ENCODE results near the gene SOX11. TPM values are rescaled to one million over a fixed set of nuclear protein-coding genes. Genes with fewer than 3 reads are reported as not detected.

SOX11 gene
- total RNA-seq, 1 experiment from 2014 or later, result 20.9 TPM

GRCh38 chr2:5683471-5683870 is 8.7 kb upstream of the SOX11 start:
- no peak overlapping the region for H3K4me3 ChIP-seq (ENCODE audit: insufficient read depth, low read depth, low read length)
- H3K27me3 ChIP-seq (ENCODE audit: control insufficient read depth, insufficient read depth, low read length), result no peaks in the 10 kb centered on the region
- no peak for DNase-seq
- H3K36me3 ChIP-seq (replicated peaks; ENCODE audit: control insufficient read depth, insufficient read depth, low read length), result no peaks in the 10 kb centered on the region

- Histone ChIP-seq H3K4me3 (ENCODE audit: insufficient read depth, low read depth, low read length) (no peak overlapping the region), H3K36me3 (replicated peaks; ENCODE audit: control insufficient read depth, insufficient read depth, low read length) (no peaks in the 10 kb centered on the region), H3K27me3 (ENCODE audit: control insufficient read depth, insufficient read depth, low read length) (no peaks in the 10 kb centered on the region; the same call in 1 of the 2 replicates)
- DNase-seq, result no peak
These were observed 7.0 kb upstream of the SOX11 start for GRCh38 chr2:5685225-5685624.

GRCh38 chr2:5686068-5686467 is 6.1 kb upstream of the SOX11 start:
- no peak for DNase-seq
- H3K27me3 ChIP-seq (ENCODE audit: control insufficient read depth, insufficient read depth, low read length), result no peaks in the 10 kb centered on the region; the same call in 1 of the 2 replicates
- no peak overlapping the region for H3K4me3 ChIP-seq (ENCODE audit: insufficient read depth, low read depth, low read length)
- no peaks in the 10 kb centered on the region for H3K36me3 ChIP-seq (replicated peaks; ENCODE audit: control insufficient read depth, insufficient read depth, low read length)

GRCh38 chr2:5686536-5686935 is 5.6 kb upstream of the SOX11 start:
- no peak overlapping the region for H3K4me3 ChIP-seq (ENCODE audit: insufficient read depth, low read depth, low read length)
- DNase-seq, result no peak
- no peaks in the 10 kb centered on the region; the same call in 1 of the 2 replicates for H3K27me3 ChIP-seq (ENCODE audit: control insufficient read depth, insufficient read depth, low read length)
- H3K36me3 ChIP-seq (replicated peaks; ENCODE audit: control insufficient read depth, insufficient read depth, low read length), result no peaks in the 10 kb centered on the region

GRCh38 chr2:5689750-5690149 is 2.4 kb upstream of the SOX11 start:
- peaks cover 13% of the 10 kb centered on the region; the same call in 1 of the 2 replicates for H3K27me3 ChIP-seq (ENCODE audit: control insufficient read depth, insufficient read depth, low read length)
- H3K36me3 ChIP-seq (replicated peaks; ENCODE audit: control insufficient read depth, insufficient read depth, low read length), result no peaks in the 10 kb centered on the region
- no peak for DNase-seq
- H3K4me3 ChIP-seq (ENCODE audit: insufficient read depth, low read depth, low read length), result no peak overlapping the region; the same call in 1 of the 2 replicates

GRCh38 chr2:5690286-5690685 is 1.9 kb upstream of the SOX11 start:
- H3K4me3 ChIP-seq (ENCODE audit: insufficient read depth, low read depth, low read length), result peak overlapping the region; percentile 71
- no peaks in the 10 kb centered on the region for H3K36me3 ChIP-seq (replicated peaks; ENCODE audit: control insufficient read depth, insufficient read depth, low read length)
- H3K27me3 ChIP-seq (ENCODE audit: control insufficient read depth, insufficient read depth, low read length), result peaks cover 13% of the 10 kb centered on the region; the same call in 1 of the 2 replicates
- no peak for DNase-seq

GRCh38 chr2:5690718-5691220 is 1.4 kb upstream of the SOX11 start:
- no peak for DNase-seq
- H3K4me3 ChIP-seq (ENCODE audit: insufficient read depth, low read depth, low read length), result peak overlapping the region; percentile 71
- no peaks in the 10 kb centered on the region for H3K36me3 ChIP-seq (replicated peaks; ENCODE audit: control insufficient read depth, insufficient read depth, low read length)

GRCh38 chr2:5691221-5691984 is 781 bp upstream of the SOX11 start:
- DNase-seq, result peak; percentile 92
- Histone ChIP-seq H3K27me3 (ENCODE audit: control insufficient read depth, insufficient read depth, low read length) (peaks cover 13% of the 10 kb centered on the region; the same call in 1 of the 2 replicates), H3K36me3 (replicated peaks; ENCODE audit: control insufficient read depth, insufficient read depth, low read length) (no peaks in the 10 kb centered on the region), H3K4me3 (ENCODE audit: insufficient read depth, low read depth, low read length) (peak overlapping the region; percentile 71)

More at GRCh38 chr2:5690718-5691220, 1.4 kb upstream of the SOX11 start:
- H3K27me3 ChIP-seq (ENCODE audit: control insufficient read depth, insufficient read depth, low read length), result peaks cover 13% of the 10 kb centered on the region; the same call in 1 of the 2 replicates

- Histone ChIP-seq H3K4me3 (ENCODE audit: insufficient read depth, low read depth, low read length) (peak overlapping the region; percentile 90), H3K36me3 (replicated peaks; ENCODE audit: control insufficient read depth, insufficient read depth, low read length) (no peaks in the 10 kb centered on the region), H3K27me3 (ENCODE audit: control insufficient read depth, insufficient read depth, low read length) (peaks cover 13% of the 10 kb centered on the region; the same call in 1 of the 2 replicates)
- DNase-seq, result peak; percentile 84
These were observed 540 bp downstream of the SOX11 start for GRCh38 chr2:5692561-5693286.

- H3K27me3 ChIP-seq (ENCODE audit: control insufficient read depth, insufficient read depth, low read length), result peaks cover 13% of the 10 kb centered on the region; the same call in 1 of the 2 replicates
- H3K36me3 ChIP-seq (replicated peaks; ENCODE audit: control insufficient read depth, insufficient read depth, low read length), result no peaks in the 10 kb centered on the region
- H3K4me3 ChIP-seq (ENCODE audit: insufficient read depth, low read depth, low read length), result peak overlapping the region; percentile 90
- peak; percentile 71 for DNase-seq
These were observed 1.4 kb downstream of the SOX11 start for GRCh38 chr2:5693287-5694201.

- peak; percentile 79 for DNase-seq
- peak overlapping the region; percentile 90 for H3K4me3 ChIP-seq (ENCODE audit: insufficient read depth, low read depth, low read length)
- H3K27me3 ChIP-seq (ENCODE audit: control insufficient read depth, insufficient read depth, low read length), result peaks cover 13% of the 10 kb centered on the region; the same call in 1 of the 2 replicates
- no peaks in the 10 kb centered on the region for H3K36me3 ChIP-seq (replicated peaks; ENCODE audit: control insufficient read depth, insufficient read depth, low read length)
These were observed 2.1 kb downstream of the SOX11 start for GRCh38 chr2:5694306-5694705.

GRCh38 chr2:5695654-5696403 is 3.6 kb downstream of the SOX11 start:
- peak; percentile 83 for DNase-seq
- Histone ChIP-seq H3K27me3 (ENCODE audit: control insufficient read depth, insufficient read depth, low read length) (peaks cover 13% of the 10 kb centered on the region; the same call in 1 of the 2 replicates), H3K36me3 (replicated peaks; ENCODE audit: control insufficient read depth, insufficient read depth, low read length) (no peaks in the 10 kb centered on the region), H3K4me3 (ENCODE audit: insufficient read depth, low read depth, low read length) (peak overlapping the region; percentile 90)

- DNase-seq, result peak; percentile 87
These were observed 4.3 kb downstream of the SOX11 start for GRCh38 chr2:5696404-5696944.

More at GRCh38 chr2:5696404-5696944, 4.3 kb downstream of the SOX11 start:
- Histone ChIP-seq H3K36me3 (replicated peaks; ENCODE audit: control insufficient read depth, insufficient read depth, low read length) (no peaks in the 10 kb centered on the region), H3K27me3 (ENCODE audit: control insufficient read depth, insufficient read depth, low read length) (peaks cover 13% of the 10 kb centered on the region; the same call in 1 of the 2 replicates), H3K4me3 (ENCODE audit: insufficient read depth, low read depth, low read length) (peak overlapping the region; percentile 90)
